Colonic mucosa (tissue), 4 donors: ENCODE results near the gene TCF4. TPM values are rescaled to one million over a fixed set of nuclear protein-coding genes. Genes with fewer than 3 reads are reported as not detected.

ENCODE experiments used
- DNase-seq: peaks from one replicate; pipeline ENCODE4 v3.0.0-alpha.2; 2020
- H3K27ac ChIP-seq: fragments of 200-600 bp; one replicate; pipeline ENCODE4 v1.8.0; 2021
- H3K27me3 ChIP-seq: fragments of 200-600 bp; one replicate; pipeline ENCODE4 v1.8.0; 2021
- H3K36me3 ChIP-seq: fragments of 200-600 bp; one replicate; pipeline ENCODE4 v1.8.0; 2021
- H3K4me1 ChIP-seq: fragments of 200-600 bp; one replicate; pipeline ENCODE4 v1.8.0; 2021; ENCODE audit warnings: mild to moderate bottlenecking
- H3K4me3 ChIP-seq: fragments of 200-600 bp; one replicate; pipeline ENCODE4 v1.8.0; 2021
- H3K9ac ChIP-seq, 2 donors: one replicate each; pipeline ENCODE4 v1.7.0; 2013; ENCODE audit warnings: control low read depth in 2 of 2, low read depth in 2 of 2, low read length in 2 of 2
- H3K9me3 ChIP-seq: fragments of 200-600 bp; one replicate; pipeline ENCODE4 v1.8.0; 2021
- CTCF ChIP-seq: fragments of 200-600 bp; IDR thresholded peaks from one replicate; pipeline ENCODE4 v1.8.0; 2022; ENCODE audit warnings: antibody characterized with exemption, mild to moderate bottlenecking
- intact Hi-C: fragments of 100-400 bp; cut with DNase I; formaldehyde crosslinking; loops from one replicate; pipeline ENCODE4 v1.14.1; 2022
- total RNA-seq, 2 donors: library from RNA; stranded (reverse); fragmentation: NEBNext Ultra II Directional in 1 of 2; extraction: Animal tissue kit (Norgen Biotek cat#: 25700) in 1 of 2; gene quantifications; one replicate each; pipeline ENCODE4 v1.2.1, GENCODE V29; 2021
- donor health status: healthy.
- donor health status: DM: no; HTN: no; CAD: no.
- donor health status: DM: no; HTN: no; CAD: no.

The TCF4 gene
- total RNA-seq, 2 donors from 2014 or later: 9.8 to 29.0 TPM

- TF ChIP-seq CTCF: no peak
Observed at GRCh38 chr18:55301824-55302166, 286.2 kb downstream of the TCF4 start.

GRCh38 chr18:55300936-55301531 lies 287.0 kb downstream of the TCF4 start:
- no peak overlapping the region for H3K27ac ChIP-seq
- no peak overlapping the region for H3K9ac ChIP-seq
- no peaks in the 10 kb centered on the region for H3K4me1 ChIP-seq
- H3K36me3 ChIP-seq: no peaks in the 10 kb centered on the region
- H3K27me3 ChIP-seq: no peaks in the 10 kb centered on the region
- H3K9me3 ChIP-seq: no peaks in the 10 kb centered on the region
- H3K4me3 ChIP-seq: no peak overlapping the region
- DNase-seq: no peak
- TF ChIP-seq CTCF: no peak
- intact Hi-C loops: no loop called here

More at GRCh38 chr18:55301824-55302166, 286.2 kb downstream of the TCF4 start:
- intact Hi-C loops: no loop called here
- Histone ChIP-seq H3K9ac (no peak overlapping the region), H3K9me3 (no peaks in the 10 kb centered on the region), H3K27me3 (no peaks in the 10 kb centered on the region), H3K4me1 (no peaks in the 10 kb centered on the region), H3K27ac (no peak overlapping the region), H3K4me3 (no peak overlapping the region), H3K36me3 (no peaks in the 10 kb centered on the region)
- DNase-seq: no peak

GRCh38 chr18:55300421-55300935 lies 287.5 kb downstream of the TCF4 start:
- no peak for TF ChIP-seq CTCF
- intact Hi-C loops: no loop called here
- H3K27me3 ChIP-seq: no peaks in the 10 kb centered on the region
- no peaks in the 10 kb centered on the region for H3K36me3 ChIP-seq
- no peak overlapping the region for H3K9ac ChIP-seq
- H3K4me3 ChIP-seq: no peak overlapping the region
- H3K4me1 ChIP-seq: no peaks in the 10 kb centered on the region
- H3K9me3 ChIP-seq: no peaks in the 10 kb centered on the region
- H3K27ac ChIP-seq: no peak overlapping the region
- DNase-seq: no peak

- intact Hi-C loops: no loop called here
- Histone ChIP-seq H3K4me1 (no peaks in the 10 kb centered on the region), H3K27me3 (no peaks in the 10 kb centered on the region), H3K36me3 (no peaks in the 10 kb centered on the region), H3K4me3 (no peak overlapping the region), H3K9me3 (no peaks in the 10 kb centered on the region), H3K27ac (no peak overlapping the region), H3K9ac (no peak overlapping the region)
- no peak for DNase-seq
- no peak for TF ChIP-seq CTCF
Observed at GRCh38 chr18:55296778-55297177, 291.2 kb downstream of the TCF4 start.

GRCh38 chr18:55296115-55296514 lies 291.9 kb downstream of the TCF4 start:
- Histone ChIP-seq H3K27ac (no peak overlapping the region), H3K9me3 (no peaks in the 10 kb centered on the region), H3K4me3 (no peak overlapping the region), H3K27me3 (no peaks in the 10 kb centered on the region), H3K4me1 (no peaks in the 10 kb centered on the region), H3K9ac (no peak overlapping the region), H3K36me3 (no peaks in the 10 kb centered on the region)
- no peak for DNase-seq
- intact Hi-C loops: no loop called here
- no peak for TF ChIP-seq CTCF
